Upper lobe of right lung (tissue), 1 donor: ENCODE data around the gene ZNF524. TPM values are rescaled to one million over a fixed set of nuclear protein-coding genes. Genes with fewer than 3 reads are reported as not detected.

Experiments used
- ATAC-seq: fragments of 200-7000 bp; cut with Tn5 transposase; one replicate; pipeline ENCODE4 v1.9.1; 2020; ENCODE audit warnings: mild to moderate bottlenecking, moderate library complexity
- DNase-seq: peaks from one replicate; pipeline ENCODE4 v3.0.0-alpha.2; 2020
- H3K27ac ChIP-seq: fragments of 200-600 bp; one replicate; pipeline ENCODE4 v1.8.0; 2022
- H3K27me3 ChIP-seq: fragments of 200-600 bp; one replicate; pipeline ENCODE4 v1.8.0; 2022; ENCODE audit warnings: mild to moderate bottlenecking
- H3K36me3 ChIP-seq: fragments of 200-600 bp; one replicate; pipeline ENCODE4 v1.8.0; 2022
- H3K4me1 ChIP-seq: fragments of 200-600 bp; one replicate; pipeline ENCODE4 v1.8.0; 2022
- H3K4me3 ChIP-seq: fragments of 200-600 bp; one replicate; pipeline ENCODE4 v1.8.0; 2022; ENCODE audit warnings: mild to moderate bottlenecking
- H3K9me3 ChIP-seq: fragments of 200-600 bp; one replicate; pipeline ENCODE4 v1.8.0; 2022
- intact Hi-C: fragments of 100-400 bp; cut with DNase I; formaldehyde crosslinking; loops from one replicate; pipeline ENCODE4 v1.11.0; 2022
- total RNA-seq: library from RNA; stranded (reverse); fragmentation: NEBNext Ultra II Directional; extraction: Animal tissue kit (Norgen Biotek cat#: 25700); gene quantifications from one replicate; pipeline ENCODE4 v1.2.1, GENCODE V29; 2021
- TF ChIP-seq, protein P1 (sequence below): fragments of 200-600 bp; IDR thresholded peaks from one replicate; pipeline ENCODE4 v1.8.0; 2022; ENCODE audit warnings: antibody characterized with exemption
- donor health status: DM: no; HTN: yes; CAD: no; lungs with severe emphysema.

ZNF524 gene
- total RNA-seq, 1 donor from 2014 or later: 28.6 TPM

DNA sequence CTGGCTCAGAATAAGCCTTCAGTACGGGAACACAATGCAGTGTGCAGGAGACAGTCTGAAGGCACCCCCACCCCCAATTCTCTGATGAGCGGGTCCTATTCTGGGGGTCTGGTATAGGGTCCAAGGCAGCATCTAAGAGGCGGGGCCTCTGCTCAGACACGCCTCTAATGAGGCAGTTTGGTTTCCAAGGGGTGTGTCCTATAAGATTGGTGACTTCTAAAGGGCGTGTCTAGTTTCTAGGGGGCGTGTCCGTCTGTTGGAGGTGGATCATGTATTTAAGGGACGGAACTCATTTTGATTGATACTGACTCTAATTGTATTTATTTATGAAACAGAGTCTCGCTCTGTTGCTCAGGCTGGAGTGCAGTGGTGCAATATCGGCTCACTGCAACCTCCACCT lies 9.5 kb upstream of the ZNF524 start:
- no peak overlapping the region for H3K4me3 ChIP-seq
- H3K36me3 ChIP-seq: peaks cover 10% of the 10 kb centered on the region
- no peaks in the 10 kb centered on the region for H3K9me3 ChIP-seq
- intact Hi-C loops: no loop called here
- peaks cover 12% of the 10 kb centered on the region for H3K4me1 ChIP-seq
- no peaks in the 10 kb centered on the region for H3K27me3 ChIP-seq
- DNase-seq (no peak), ATAC-seq (no peak)
- no peak overlapping the region for H3K27ac ChIP-seq
- TF ChIP-seq, protein P1, sequence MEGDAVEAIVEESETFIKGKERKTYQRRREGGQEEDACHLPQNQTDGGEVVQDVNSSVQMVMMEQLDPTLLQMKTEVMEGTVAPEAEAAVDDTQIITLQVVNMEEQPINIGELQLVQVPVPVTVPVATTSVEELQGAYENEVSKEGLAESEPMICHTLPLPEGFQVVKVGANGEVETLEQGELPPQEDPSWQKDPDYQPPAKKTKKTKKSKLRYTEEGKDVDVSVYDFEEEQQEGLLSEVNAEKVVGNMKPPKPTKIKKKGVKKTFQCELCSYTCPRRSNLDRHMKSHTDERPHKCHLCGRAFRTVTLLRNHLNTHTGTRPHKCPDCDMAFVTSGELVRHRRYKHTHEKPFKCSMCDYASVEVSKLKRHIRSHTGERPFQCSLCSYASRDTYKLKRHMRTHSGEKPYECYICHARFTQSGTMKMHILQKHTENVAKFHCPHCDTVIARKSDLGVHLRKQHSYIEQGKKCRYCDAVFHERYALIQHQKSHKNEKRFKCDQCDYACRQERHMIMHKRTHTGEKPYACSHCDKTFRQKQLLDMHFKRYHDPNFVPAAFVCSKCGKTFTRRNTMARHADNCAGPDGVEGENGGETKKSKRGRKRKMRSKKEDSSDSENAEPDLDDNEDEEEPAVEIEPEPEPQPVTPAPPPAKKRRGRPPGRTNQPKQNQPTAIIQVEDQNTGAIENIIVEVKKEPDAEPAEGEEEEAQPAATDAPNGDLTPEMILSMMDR: no peak

DNA sequence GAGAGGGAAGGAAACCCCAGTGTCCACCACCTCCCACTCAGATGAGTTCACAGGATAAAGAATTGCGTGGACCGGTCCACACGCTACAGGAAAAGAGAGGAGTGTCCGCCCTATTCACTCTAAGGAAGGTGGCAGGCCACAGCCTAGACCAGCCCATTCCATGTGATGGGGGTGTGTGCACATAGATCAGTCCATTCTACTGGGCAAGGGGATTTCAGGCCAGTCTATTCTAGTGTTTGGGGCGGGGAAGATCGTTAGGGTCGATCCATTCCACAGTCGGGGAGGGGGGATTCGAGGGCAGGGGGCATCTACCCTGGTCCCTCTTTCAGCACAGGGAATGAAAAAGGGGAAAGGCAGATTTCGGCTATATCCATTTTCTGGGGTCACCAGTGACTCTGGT lies 8.5 kb upstream of the ZNF524 start:
- TF ChIP-seq, protein P1: no peak
- no peaks in the 10 kb centered on the region for H3K27me3 ChIP-seq
- ATAC-seq (no peak), DNase-seq (no peak)
- H3K36me3 ChIP-seq: peaks cover 18% of the 10 kb centered on the region
- intact Hi-C loops: no loop called here
- H3K9me3 ChIP-seq: no peaks in the 10 kb centered on the region
- H3K4me1 ChIP-seq: peaks cover 6% of the 10 kb centered on the region
- no peak overlapping the region for H3K4me3 ChIP-seq
- H3K27ac ChIP-seq: no peak overlapping the region

DNA sequence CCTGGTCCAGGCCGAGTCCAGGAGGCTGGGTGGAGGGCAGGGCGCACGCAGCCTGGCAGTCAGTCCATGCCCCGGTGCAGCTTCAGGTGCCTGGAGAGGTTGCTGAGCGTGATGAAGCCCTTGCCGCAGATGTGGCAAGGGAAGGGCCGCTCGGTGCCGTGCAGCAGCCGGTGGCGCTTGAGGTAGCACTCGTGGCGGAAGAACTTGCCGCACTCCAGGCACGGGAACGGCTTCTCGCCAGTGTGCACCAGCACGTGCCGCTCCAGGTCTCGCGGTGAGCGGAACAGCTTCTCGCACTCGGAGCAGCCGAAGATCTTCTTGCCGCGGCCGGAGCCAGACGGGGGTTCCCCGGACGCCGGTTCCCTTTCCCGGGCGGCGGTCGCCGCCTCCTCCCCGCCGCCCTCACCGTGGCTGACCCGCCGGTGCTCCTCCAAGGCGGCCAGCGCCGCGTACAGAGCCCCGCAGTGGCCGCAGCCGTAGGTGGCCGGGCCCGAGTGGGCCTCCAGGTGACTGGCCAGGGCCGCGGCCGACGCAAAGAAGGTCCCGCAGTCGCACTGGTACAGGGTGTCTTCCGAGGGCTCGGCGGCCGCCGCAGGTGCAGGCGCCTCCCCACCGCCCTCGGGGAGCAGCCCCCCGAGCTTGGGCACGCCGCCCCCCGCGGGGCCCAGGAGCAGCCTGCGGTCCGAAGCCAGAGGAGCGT lies 7.5 kb upstream of the ZNF524 start:
- Histone ChIP-seq H3K27me3 (no peaks in the 10 kb centered on the region), H3K4me1 (no peaks in the 10 kb centered on the region), H3K36me3 (peaks cover 27% of the 10 kb centered on the region), H3K4me3 (no peak overlapping the region), H3K9me3 (no peaks in the 10 kb centered on the region), H3K27ac (no peak overlapping the region)
- TF ChIP-seq, protein P1: no peak
- intact Hi-C loops: no loop called here
- DNase-seq: no peak
- no peak for ATAC-seq

DNA sequence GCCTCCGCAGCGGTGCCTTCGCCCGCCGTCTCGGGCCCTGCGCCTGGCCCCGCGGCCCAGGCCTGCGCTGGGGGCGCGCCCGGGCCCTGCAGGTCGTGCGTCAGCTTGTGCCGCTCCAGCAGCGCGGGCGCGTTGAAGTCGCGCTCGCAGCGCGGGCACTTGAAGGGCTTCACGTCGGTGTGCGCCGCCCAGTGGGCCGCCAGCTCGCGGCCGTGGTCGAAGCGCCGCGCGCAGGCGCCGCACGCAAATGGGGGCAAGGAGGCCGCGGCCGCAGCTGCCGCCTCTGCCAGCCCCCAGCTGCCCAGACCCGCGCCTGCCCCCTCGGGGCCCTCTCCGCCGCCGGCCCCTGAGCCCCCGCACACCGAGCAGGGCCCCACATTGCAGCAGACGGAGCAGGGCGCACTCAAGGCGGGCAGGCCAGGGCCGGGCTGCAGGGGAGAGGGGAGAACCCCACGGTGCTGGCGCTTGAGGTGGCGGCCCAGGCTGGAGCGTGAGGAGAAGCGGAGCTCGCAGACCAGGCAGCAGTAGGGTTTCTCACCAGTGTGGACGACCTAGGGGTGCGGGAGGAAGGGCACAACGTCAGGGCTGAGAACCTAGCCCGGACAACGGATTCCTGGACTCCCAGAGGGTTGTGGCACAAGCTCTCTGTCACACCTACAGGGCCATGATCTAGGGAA lies 6.9 kb upstream of the ZNF524 start:
- no peaks in the 10 kb centered on the region for H3K9me3 ChIP-seq
- TF ChIP-seq, protein P1: no peak
- ATAC-seq: no peak
- H3K27me3 ChIP-seq: no peaks in the 10 kb centered on the region
- H3K36me3 ChIP-seq: peaks cover 27% of the 10 kb centered on the region
- intact Hi-C loops: no loop called here
- H3K27ac ChIP-seq: no peak overlapping the region
- H3K4me3 ChIP-seq: no peak overlapping the region
- H3K4me1 ChIP-seq: no peaks in the 10 kb centered on the region
- DNase-seq: no peak

DNA sequence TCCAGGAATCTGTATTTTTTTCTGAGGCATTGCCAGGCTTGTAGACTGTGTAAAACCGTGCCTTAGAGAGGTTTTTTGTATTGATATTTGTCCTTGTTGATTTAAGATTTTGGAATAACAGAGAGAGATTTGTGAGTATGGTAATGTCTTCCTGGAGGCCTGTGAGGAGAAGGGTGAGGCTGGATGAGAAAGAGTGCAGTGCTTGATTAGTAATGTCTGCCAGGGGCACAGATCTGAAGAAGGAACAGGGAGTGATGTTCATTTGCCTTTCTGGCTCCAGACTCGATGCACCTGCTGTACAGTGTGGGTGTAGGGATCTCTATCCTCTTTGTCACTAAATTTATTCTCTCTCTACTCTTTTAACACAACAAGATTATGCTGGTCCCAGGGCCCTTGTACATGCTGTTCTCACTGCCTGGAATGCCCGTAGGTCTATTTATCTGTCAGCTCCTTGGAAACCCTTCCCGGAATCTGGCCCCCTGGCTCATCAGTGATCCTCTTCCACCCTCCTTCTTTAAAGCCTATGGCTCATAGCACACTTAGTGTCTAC lies 5.0 kb upstream of the ZNF524 start:
- TF ChIP-seq, protein P1: no peak
- ATAC-seq: no peak

More for the DNA sequence above, 5.0 kb upstream of the ZNF524 start:
- Histone ChIP-seq H3K9me3 (no peaks in the 10 kb centered on the region), H3K4me1 (no peaks in the 10 kb centered on the region), H3K27me3 (no peaks in the 10 kb centered on the region), H3K27ac (no peak overlapping the region), H3K36me3 (peaks cover 27% of the 10 kb centered on the region), H3K4me3 (no peak overlapping the region)
- intact Hi-C loops: no loop called here
- DNase-seq: no peak
